COLO668 (cell line): Measurements from ENCODE around the gene TRIOBP.

ENCODE experiments used
- DNase-seq: peaks from one replicate; lab custom pipeline; 2025; ENCODE audit not compliant: unreplicated experiment; lab: John Stamatoyannopoulos, UW

TRIOBP gene

GRCh38 chr22:37669586-37669985, 27.3 kb upstream of the TRIOBP start:
- DNase-seq, result no peak

- DNase-seq, result no peak
Measured at GRCh38 chr22:37672206-37672919, 24.5 kb upstream of the TRIOBP start.

GRCh38 chr22:37672920-37673455, 23.9 kb upstream of the TRIOBP start:
- no peak for DNase-seq

- no peak for DNase-seq
Measured at GRCh38 chr22:37674248-37674647, 22.6 kb upstream of the TRIOBP start.

GRCh38 chr22:37674951-37675929, 21.6 kb upstream of the TRIOBP start, which contains the start of gene LGALS1:
LGALS1 (plus strand) TSS chr22:37675636; CDS start chr22:37675703, 67 bp downstream.
- peak; percentile 86 for DNase-seq

GRCh38 chr22:37675930-37676735, 20.7 kb upstream of the TRIOBP start:
- DNase-seq, result no peak

GRCh38 chr22:37676736-37677492, 19.9 kb upstream of the TRIOBP start:
- peak; percentile 86 for DNase-seq

GRCh38 chr22:37677493-37677974, 19.3 kb upstream of the TRIOBP start:
- DNase-seq, result no peak

GRCh38 chr22:37678372-37678771, 18.5 kb upstream of the TRIOBP start:
- no peak for DNase-seq

GRCh38 chr22:37679670-37680069, 17.2 kb upstream of the TRIOBP start:
- no peak for DNase-seq

GRCh38 chr22:37680191-37680851, 16.5 kb upstream of the TRIOBP start:
- DNase-seq, result no peak

- no peak for DNase-seq
Measured at GRCh38 chr22:37681001-37681424, 15.8 kb upstream of the TRIOBP start.

GRCh38 chr22:37681556-37682049, 15.2 kb upstream of the TRIOBP start:
- DNase-seq, result peak; percentile 71

- no peak for DNase-seq
Measured at GRCh38 chr22:37684803-37685615, 11.8 kb upstream of the TRIOBP start.

- peak; percentile 87 for DNase-seq
Measured at GRCh38 chr22:37686002-37686982, 10.6 kb upstream of the TRIOBP start, which contains the start of gene NOL12. NOL12 (plus strand) TSS chr22:37686343; CDS start chr22:37686393, 50 bp downstream.

GRCh38 chr22:37690407-37690806, 6.4 kb upstream of the TRIOBP start:
- DNase-seq, result no peak

- no peak for DNase-seq
Measured at GRCh38 chr22:37690901-37691504, 5.8 kb upstream of the TRIOBP start.
